Trophoblast cell (in vitro differentiated cells and primary cell): ENCODE data around the gene PDE6G.

Experiments used
- DNase-seq, 2 donors: peaks; one replicate each; pipeline ENCODE4 v3.0.0-alpha.2; 2016
- H2AFZ ChIP-seq: 2 replicates; pipeline ENCODE4 v1.6.1; 2013; ENCODE audit warnings: low read length, moderate library complexity, mild to moderate bottlenecking; ENCODE audit not compliant: insufficient read depth, poor library complexity
- H2AK5ac ChIP-seq: 2 replicates; pipeline ENCODE4 v1.6.1; 2013; ENCODE audit warnings: mild to moderate bottlenecking, low read length
- H2BK120ac ChIP-seq: 2 replicates; pipeline ENCODE4 v1.6.1; 2013; ENCODE audit warnings: low read length, mild to moderate bottlenecking, moderate library complexity; ENCODE audit not compliant: insufficient read depth, poor library complexity
- H2BK12ac ChIP-seq: 2 replicates; pipeline ENCODE4 v1.6.1; 2013; ENCODE audit warnings: mild to moderate bottlenecking, low read length, moderate library complexity
- H2BK5ac ChIP-seq: 2 replicates; pipeline ENCODE4 v1.6.1; 2013; ENCODE audit warnings: low read length, low read depth, moderate library complexity, mild to moderate bottlenecking; ENCODE audit not compliant: poor library complexity
- H3K14ac ChIP-seq: 2 replicates; pipeline ENCODE4 v1.6.1; 2013; ENCODE audit warnings: mild to moderate bottlenecking, low read length
- H3K18ac ChIP-seq: 2 replicates; pipeline ENCODE4 v1.6.1; 2013; ENCODE audit warnings: mild to moderate bottlenecking, low read length
- H3K23ac ChIP-seq: 2 replicates; pipeline ENCODE4 v1.6.1; 2013; ENCODE audit warnings: low read length
- H3K27ac ChIP-seq: 2 replicates; pipeline ENCODE4 v1.5.1; 2013; ENCODE audit warnings: low read depth, mild to moderate bottlenecking, inconsistent platforms, low read length, moderate library complexity
- H3K27me3 ChIP-seq: 2 replicates; pipeline ENCODE4 v1.6.1; 2013; ENCODE audit warnings: inconsistent platforms, mild to moderate bottlenecking, low read length, moderate library complexity; ENCODE audit not compliant: insufficient read depth
- H3K36me3 ChIP-seq, 2 experiments: 1 replicate in 1 of 2; 2 replicates in 1 of 2; pipeline ENCODE4 v1.6.1; 2013; ENCODE audit warnings: low read length in 2 of 2, mild to moderate bottlenecking in 2 of 2, moderate library complexity in 1 of 2; ENCODE audit not compliant: insufficient read depth in 2 of 2, control insufficient read depth in 1 of 2
- H3K4ac ChIP-seq: 2 replicates; pipeline ENCODE4 v1.6.1; 2013; ENCODE audit warnings: low read depth, mild to moderate bottlenecking, low read length, moderate library complexity
- H3K4me1 ChIP-seq, 2 experiments: 1 replicate in 1 of 2; 2 replicates in 1 of 2; pipeline ENCODE4 v1.6.1; 2013; ENCODE audit warnings: low read length in 2 of 2, mild to moderate bottlenecking in 2 of 2, moderate library complexity in 1 of 2; ENCODE audit not compliant: insufficient read depth in 2 of 2, control insufficient read depth in 1 of 2
- H3K4me2 ChIP-seq: 2 replicates; pipeline ENCODE4 v1.6.1; 2013; ENCODE audit warnings: inconsistent platforms, mild to moderate bottlenecking, low read length, moderate library complexity
- H3K4me3 ChIP-seq: 2 replicates; pipeline ENCODE4 v1.5.1; 2013; ENCODE audit warnings: mild to moderate bottlenecking, low read depth, low read length, inconsistent platforms
- H3K79me1 ChIP-seq: one replicate; pipeline ENCODE4 v1.6.1; 2013; ENCODE audit warnings: low read length
- H3K79me2 ChIP-seq: 2 replicates; pipeline ENCODE4 v1.6.1; 2013; ENCODE audit warnings: low read length, mild to moderate bottlenecking; ENCODE audit not compliant: control insufficient read depth, insufficient read depth, poor library complexity
- H3K9ac ChIP-seq: 2 replicates; pipeline ENCODE4 v1.6.1; 2013; ENCODE audit warnings: mild to moderate bottlenecking, low read length
- H3K9me3 ChIP-seq: 2 replicates; pipeline ENCODE4 v1.6.1; 2013; ENCODE audit warnings: low read depth, mild to moderate bottlenecking, control low read depth, inconsistent platforms, low read length; ENCODE audit not compliant: insufficient read depth
- H4K12ac ChIP-seq: 2 replicates; pipeline ENCODE4 v1.6.1; 2013; ENCODE audit warnings: low read depth, mild to moderate bottlenecking, low read length, moderate library complexity
- H4K8ac ChIP-seq: 2 replicates; pipeline ENCODE4 v1.6.1; 2013; ENCODE audit warnings: low read depth, mild to moderate bottlenecking, low read length, moderate library complexity
- H4K91ac ChIP-seq: one replicate; pipeline ENCODE4 v1.6.1; 2013; ENCODE audit warnings: low read depth, mild to moderate bottlenecking, low read length, moderate library complexity
- WGBS: extraction: QIAGEN DNeasy Blood & Tissue Kit; methylation state at CpG from one replicate; pipeline ENCODE4 v1.1.7; 2013; ENCODE audit warnings: missing lambda C conversion rate; ENCODE audit not compliant: insufficient read length, insufficient coverage; ENCODE audit errors: extremely low coverage; 5-methylcytosine and 5-hydroxymethylcytosine counted together

PDE6G gene

GRCh38 chr17:81635973-81636504, 20.3 kb downstream of the PDE6G start:
- no peaks in the 10 kb centered on the region for H3K9me3 ChIP-seq
- peaks cover 4 to 5% of the 10 kb centered on the region in 2 experiments for H3K36me3 ChIP-seq
- H4K91ac ChIP-seq, result peak overlapping the region; percentile 97
- H2BK5ac ChIP-seq, result peak overlapping the region; percentile 99
- H3K9ac ChIP-seq, result peak overlapping the region; percentile 95
- peak overlapping the region; percentile 96 for H2AFZ ChIP-seq
- peak overlapping the region; percentile 99 for H2AK5ac ChIP-seq
- peak overlapping the region; percentile 89 for H2BK120ac ChIP-seq
- peak overlapping the region; percentile 87 for H3K4me2 ChIP-seq
- peaks cover 13% of the 10 kb centered on the region for H3K79me2 ChIP-seq
- H3K14ac ChIP-seq, result peak overlapping the region; percentile 100
- H4K12ac ChIP-seq, result peak overlapping the region; percentile 99
- H3K18ac ChIP-seq, result peak overlapping the region; percentile 100
- H3K27me3 ChIP-seq, result no peaks in the 10 kb centered on the region
- H3K27ac ChIP-seq, result peak overlapping the region; percentile 91
- peak; percentile 61 to 74 for DNase-seq
- peak overlapping the region; percentile 96 for H4K8ac ChIP-seq
- no peak overlapping the region for H3K23ac ChIP-seq
- H2BK12ac ChIP-seq, result peak overlapping the region; percentile 68
- peak overlapping the region; percentile 93 for H3K4me3 ChIP-seq
- H3K79me1 ChIP-seq, result peaks cover 8% of the 10 kb centered on the region
- H3K4ac ChIP-seq, result peak overlapping the region; percentile 100
- WGBS, result no CpG with 5 or more reads among the region's 18 CpGs
- H3K4me1 ChIP-seq, result peaks cover 6 to 7% of the 10 kb centered on the region in 2 experiments

- no peak overlapping the region for H3K23ac ChIP-seq
- H3K4ac ChIP-seq, result peak overlapping the region; percentile 100
- no peak overlapping the region for H3K14ac ChIP-seq
- no peak overlapping the region for H3K4me3 ChIP-seq
- no peak overlapping the region for H3K27ac ChIP-seq
- peaks cover 8% of the 10 kb centered on the region for H3K79me1 ChIP-seq
- no peaks in the 10 kb centered on the region for H3K27me3 ChIP-seq
- no peak overlapping the region for H4K12ac ChIP-seq
- no peak overlapping the region for H4K91ac ChIP-seq
- peak overlapping the region; percentile 87 for H3K4me2 ChIP-seq
- WGBS, result no CpG with 5 or more reads among the region's 5 CpGs
- peak; percentile 61 to 70 for DNase-seq
- H3K36me3 ChIP-seq, result peaks cover 6 to 8% of the 10 kb centered on the region in 2 experiments
- no peak overlapping the region for H2AFZ ChIP-seq
- no peak overlapping the region for H2BK120ac ChIP-seq
- H3K9me3 ChIP-seq, result no peaks in the 10 kb centered on the region
- H2AK5ac ChIP-seq, result no peak overlapping the region
- peaks cover 15% of the 10 kb centered on the region for H3K79me2 ChIP-seq
- no peak overlapping the region for H4K8ac ChIP-seq
- H3K4me1 ChIP-seq, result peaks cover 6 to 7% of the 10 kb centered on the region in 2 experiments
- no peak overlapping the region for H3K9ac ChIP-seq
- H2BK5ac ChIP-seq, result no peak overlapping the region
- no peak overlapping the region for H3K18ac ChIP-seq
- no peak overlapping the region for H2BK12ac ChIP-seq
Measured at GRCh38 chr17:81635431-81635830, 20.9 kb downstream of the PDE6G start.

- Histone ChIP-seq H3K9ac (no peak overlapping the region), H3K18ac (no peak overlapping the region), H3K4me2 (no peak overlapping the region), H3K9me3 (no peaks in the 10 kb centered on the region), H3K27ac (no peak overlapping the region), H4K91ac (no peak overlapping the region), H3K79me2 (peaks cover 12% of the 10 kb centered on the region), H4K8ac (no peak overlapping the region), H3K79me1 (peaks cover 4% of the 10 kb centered on the region), H2BK5ac (no peak overlapping the region), H3K4me1 (peaks cover 6 to 7% of the 10 kb centered on the region in 2 experiments), H2BK120ac (no peak overlapping the region), H3K4ac (peak overlapping the region; percentile 1), H3K23ac (no peak overlapping the region), H3K36me3 (peaks cover 35 to 36% of the 10 kb centered on the region in 2 experiments), H2AFZ (no peak overlapping the region), H2AK5ac (no peak overlapping the region), H3K14ac (no peak overlapping the region), H2BK12ac (no peak overlapping the region), H4K12ac (no peak overlapping the region), H3K27me3 (no peaks in the 10 kb centered on the region), H3K4me3 (no peak overlapping the region)
- WGBS, result no CpG with 5 or more reads among the region's 7 CpGs
- no peak for DNase-seq
Measured at GRCh38 chr17:81631482-81631881, 24.9 kb downstream of the PDE6G start.

- Histone ChIP-seq H2AK5ac (no peak overlapping the region), H3K18ac (no peak overlapping the region), H3K4ac (peak overlapping the region; percentile 82), H4K91ac (no peak overlapping the region), H3K27ac (no peak overlapping the region), H4K12ac (no peak overlapping the region), H2BK120ac (no peak overlapping the region), H3K14ac (no peak overlapping the region), H3K27me3 (no peaks in the 10 kb centered on the region), H3K9ac (no peak overlapping the region), H3K4me1 (peaks cover 0 to under 1% of the 10 kb centered on the region in 2 experiments), H2AFZ (no peak overlapping the region), H3K79me2 (peaks cover 2% of the 10 kb centered on the region), H2BK12ac (no peak overlapping the region), H3K4me2 (no peak overlapping the region), H3K23ac (no peak overlapping the region), H3K9me3 (no peaks in the 10 kb centered on the region), H3K36me3 (peaks cover 41 to 47% of the 10 kb centered on the region in 2 experiments), H2BK5ac (no peak overlapping the region), H3K4me3 (no peak overlapping the region), H4K8ac (no peak overlapping the region), H3K79me1 (no peaks in the 10 kb centered on the region)
- DNase-seq, result no peak
- WGBS, result no CpG with 5 or more reads among the region's 8 CpGs
Measured at GRCh38 chr17:81630274-81630673, 26.1 kb downstream of the PDE6G start.
